Astrocyte of the hippocampus (primary cell): Measurements from ENCODE around the gene CAGE1.

Source experiments
- DNase-seq: peaks from one replicate; pipeline ENCODE4 v3.0.0; 2011; ENCODE audit warnings: low read depth, low spot score

Gene CAGE1

DNA sequence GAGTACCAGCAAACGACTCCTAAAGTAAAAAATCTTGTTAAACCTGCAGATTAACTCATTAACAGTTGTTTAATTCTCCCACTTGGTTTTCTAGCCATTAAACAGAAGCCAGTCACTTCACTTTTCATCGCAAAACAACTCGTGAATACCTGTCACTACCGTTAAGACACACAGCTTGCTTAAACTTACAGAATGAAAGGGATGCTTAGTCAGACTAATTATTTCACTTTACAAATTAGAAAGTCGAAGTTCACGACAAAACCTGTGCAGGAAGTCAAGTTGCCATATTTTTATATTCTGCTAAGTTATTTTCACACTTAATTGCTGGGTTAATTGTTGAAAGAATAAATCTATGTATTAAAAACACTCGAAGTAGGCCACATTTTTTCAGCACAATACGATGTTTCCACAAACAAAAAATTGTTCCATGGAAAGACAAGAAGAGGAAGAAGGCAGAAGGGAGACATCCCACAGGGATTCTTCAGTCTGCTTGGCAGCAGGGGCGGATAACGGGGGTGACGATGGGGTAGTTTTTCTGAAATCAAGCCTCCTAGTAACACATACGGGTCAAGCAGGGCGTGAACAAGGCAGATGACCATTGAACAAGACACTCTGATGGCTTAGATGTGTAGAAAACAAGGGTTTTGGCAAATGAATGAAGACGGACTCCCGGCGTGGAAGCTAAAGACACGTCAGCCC is 77.5 kb downstream of the CAGE1 start:
- DNase-seq: peak; percentile 15

- DNase-seq: no peak
These were observed 78.4 kb downstream of the CAGE1 start for GRCh38 chr6:7311176-7311575.

- DNase-seq: no peak
These were observed 80.5 kb downstream of the CAGE1 start for GRCh38 chr6:7309050-7309449.

- DNase-seq: no peak
These were observed 82.0 kb downstream of the CAGE1 start for GRCh38 chr6:7307533-7307932.

GRCh38 chr6:7304821-7305220 is 84.7 kb downstream of the CAGE1 start:
- no peak for DNase-seq

DNA sequence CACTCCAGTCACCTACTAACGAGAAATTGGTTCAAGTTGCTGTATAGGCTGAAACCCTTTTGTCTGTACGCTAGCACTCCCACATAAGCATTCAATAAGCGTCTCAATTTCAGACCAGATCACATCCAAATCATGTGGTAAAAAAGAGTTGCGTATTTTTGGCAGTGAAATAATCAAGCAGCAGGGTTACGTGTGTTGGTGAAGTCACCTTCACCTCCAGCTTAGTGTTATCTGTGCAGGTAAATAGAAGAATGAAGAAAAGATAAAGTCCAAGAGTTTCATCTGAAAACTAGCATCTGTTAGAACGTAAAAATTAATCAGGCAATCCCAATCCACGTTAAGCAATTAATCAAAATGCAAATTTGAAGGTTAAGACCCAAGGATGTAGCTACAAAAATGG is 87.8 kb downstream of the CAGE1 start:
- DNase-seq: no peak

DNA sequence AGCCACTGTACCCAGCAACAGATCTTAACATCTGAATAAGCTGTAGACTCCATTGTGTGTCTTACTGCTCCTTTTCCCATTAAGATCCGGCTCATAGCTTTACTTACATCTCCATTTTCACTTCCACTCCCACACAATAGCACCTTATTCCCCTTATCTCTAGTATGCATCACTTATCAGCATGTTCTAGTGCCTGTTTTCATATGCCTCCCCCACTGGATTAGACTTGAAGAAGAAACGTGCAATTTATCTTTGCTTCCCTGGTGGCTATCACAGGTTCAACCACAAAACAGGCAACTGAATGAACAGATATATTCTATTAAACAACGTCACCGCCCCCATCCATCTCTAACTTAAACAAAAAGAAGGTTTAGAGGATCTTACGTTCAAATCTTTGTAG is 88.6 kb downstream of the CAGE1 start:
- no peak for DNase-seq

GRCh38 chr6:7298113-7298512 is 91.4 kb downstream of the CAGE1 start:
- DNase-seq: no peak

DNA sequence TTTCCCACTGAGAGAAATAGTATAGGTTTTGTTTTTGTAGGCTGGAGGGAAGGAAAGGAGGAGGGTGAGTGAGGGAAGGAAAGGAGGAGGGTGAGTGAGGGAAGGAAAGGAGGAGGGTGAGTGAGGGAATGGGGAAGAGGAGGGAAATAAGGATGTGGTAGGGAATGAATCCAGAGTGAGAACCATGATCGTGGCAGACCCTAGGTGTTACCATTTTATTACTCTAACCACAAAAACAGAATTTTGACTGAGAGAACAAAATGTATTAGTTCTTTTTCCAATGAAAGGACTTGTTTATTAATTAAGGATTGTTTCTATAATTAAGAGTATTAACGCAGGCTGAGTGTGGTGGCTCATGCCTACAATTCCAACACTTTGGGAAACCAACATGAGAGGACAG is 92.9 kb downstream of the CAGE1 start:
- DNase-seq: no peak

GRCh38 chr6:7295916-7296315 is 93.6 kb downstream of the CAGE1 start:
- no peak for DNase-seq

- no peak for DNase-seq
These were observed 96.8 kb downstream of the CAGE1 start for GRCh38 chr6:7292596-7293255.

DNA sequence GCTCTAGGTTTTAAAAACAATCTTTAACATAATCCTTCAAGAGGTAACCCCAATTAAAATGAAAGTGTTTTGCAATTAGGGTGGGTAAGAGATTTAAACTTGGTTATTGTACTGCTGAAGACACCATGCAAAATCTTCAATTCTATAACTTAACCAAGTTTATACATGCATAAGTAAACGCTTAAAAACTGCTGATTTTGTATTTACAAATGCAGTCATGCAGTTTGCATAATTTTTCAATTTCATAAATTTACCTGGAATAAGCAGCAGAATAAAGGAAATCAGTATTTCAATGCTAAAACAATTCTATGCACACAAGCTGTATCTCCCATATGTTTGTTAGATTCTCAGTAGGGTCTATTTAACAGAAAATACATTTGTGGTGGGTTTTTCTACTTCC is 99.5 kb downstream of the CAGE1 start:
- DNase-seq: no peak

- no peak for DNase-seq
These were observed 104.1 kb downstream of the CAGE1 start for GRCh38 chr6:7285416-7285815.

- no peak for DNase-seq
These were observed 105.9 kb downstream of the CAGE1 start for GRCh38 chr6:7283676-7284075.

GRCh38 chr6:7282097-7282906 is 107.2 kb downstream of the CAGE1 start:
- no peak for DNase-seq
